GM21367 (cell line): ENCODE data around the gene TP63.

Source experiments
- ATAC-seq: cut with Tn5 transposase; IDR thresholded peaks from one replicate; pipeline ENCODE4 v1.9.1; 2021; ENCODE audit not compliant: unreplicated experiment

TP63 gene

DNA sequence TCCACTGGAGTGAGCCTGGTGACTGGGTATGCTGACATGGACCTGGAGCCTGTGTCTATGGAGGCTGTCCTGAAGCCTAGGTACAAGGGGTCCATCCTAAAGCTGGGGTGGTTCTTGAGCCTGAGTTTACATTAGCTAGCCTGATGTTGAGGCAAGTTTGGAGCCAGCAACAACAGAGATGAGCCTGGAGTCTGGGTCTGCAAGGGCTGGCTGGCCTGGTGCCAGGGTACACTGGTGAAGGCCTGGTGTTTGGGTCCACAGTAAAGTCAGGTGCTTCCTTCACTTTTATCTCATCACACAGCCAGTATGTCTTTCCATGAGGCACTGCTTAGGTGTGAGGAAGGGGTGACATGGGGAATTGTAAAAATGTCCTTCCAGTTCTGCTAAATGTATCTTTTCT lies 49.5 kb downstream of the TP63 start:
- no peak for ATAC-seq

DNA sequence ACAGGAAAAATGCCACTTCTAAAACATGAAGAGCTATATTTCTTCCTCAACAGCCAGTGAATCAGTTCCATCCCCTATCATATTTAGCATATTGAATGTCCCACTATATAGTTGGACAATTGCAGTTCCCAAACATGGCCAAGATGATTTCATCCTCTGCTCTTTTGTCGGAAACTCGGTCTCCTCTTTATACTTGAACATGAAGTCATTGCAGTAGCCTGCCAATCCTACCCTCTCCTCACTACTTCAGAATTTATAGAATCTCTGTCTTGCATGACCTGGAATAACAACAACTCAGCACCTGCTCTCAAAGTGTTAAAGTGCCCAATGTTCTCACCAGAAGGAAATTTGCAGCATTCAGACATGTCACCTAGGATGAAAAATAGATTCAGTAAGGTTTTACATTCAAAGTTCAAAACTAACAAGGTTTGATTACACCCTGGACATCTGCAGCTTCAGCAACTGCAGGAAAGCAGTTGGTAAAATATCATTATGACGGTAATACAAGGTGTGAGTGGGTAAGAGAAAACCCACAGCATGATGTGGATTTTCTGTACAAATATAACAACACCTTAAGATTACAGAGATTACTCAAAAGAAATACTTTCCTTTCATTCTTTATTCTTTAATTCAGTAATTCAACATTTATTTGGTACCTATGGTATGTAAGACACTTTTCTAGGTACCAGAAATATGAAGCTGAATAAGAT lies 52.5 kb downstream of the TP63 start:
- ATAC-seq, result no peak

DNA sequence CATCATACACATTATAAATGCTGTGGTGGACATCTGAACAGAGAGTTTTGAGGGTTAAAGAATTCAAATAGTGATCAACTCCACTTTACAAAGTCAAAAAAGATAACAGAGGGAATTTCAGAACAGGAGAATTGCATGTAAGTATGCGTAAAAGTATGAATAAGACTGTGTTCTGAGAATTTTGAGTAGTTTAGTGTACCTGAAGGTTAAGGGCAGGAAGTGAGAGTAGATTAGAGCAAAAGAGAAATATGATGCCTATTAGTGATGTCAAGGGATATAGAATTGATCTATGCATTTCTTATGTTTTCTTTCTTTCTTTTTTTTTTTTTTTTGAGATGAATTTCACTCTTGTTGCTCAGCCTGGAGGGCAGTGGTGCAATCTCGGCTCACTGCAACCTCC lies 53.1 kb downstream of the TP63 start:
- no peak for ATAC-seq

DNA sequence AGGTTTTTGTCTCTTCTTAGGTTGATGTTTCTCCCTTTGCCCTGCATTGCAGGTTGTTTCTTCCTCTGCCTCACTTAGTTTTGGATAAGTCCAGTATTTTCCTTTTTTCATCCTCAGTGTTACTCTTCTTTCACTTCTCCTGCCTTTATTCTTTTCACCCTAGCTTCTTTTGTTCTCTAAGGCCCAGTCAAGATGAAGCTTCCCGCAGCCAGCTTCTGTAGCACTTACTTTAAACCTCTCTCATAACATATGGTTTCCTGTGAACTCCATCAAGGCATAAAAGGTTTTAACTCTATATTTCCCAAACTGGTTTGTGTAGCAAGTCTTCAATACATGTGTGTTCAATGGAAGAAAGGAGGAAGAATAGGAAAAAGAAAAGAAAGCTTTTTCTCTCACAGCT lies 54.1 kb downstream of the TP63 start:
- ATAC-seq, result no peak

DNA sequence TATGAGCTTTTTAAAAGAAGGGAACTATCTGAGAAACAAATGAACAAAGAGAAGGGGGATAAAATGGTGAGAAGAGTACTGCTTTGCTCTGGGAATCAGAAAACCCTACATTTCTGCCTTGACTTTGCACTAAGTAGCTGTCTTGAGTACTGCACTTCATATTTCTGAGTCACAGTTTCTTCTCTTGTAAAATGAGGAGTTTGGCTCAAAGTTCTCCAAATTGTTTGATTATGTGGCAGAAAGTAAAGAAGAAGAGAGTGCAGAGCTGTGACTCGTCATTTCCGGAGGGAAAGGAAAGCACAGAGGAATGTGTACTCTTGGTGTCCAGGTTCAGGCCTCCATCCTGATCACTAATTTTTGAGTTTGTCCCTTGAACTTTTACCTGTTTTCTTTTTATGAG lies 54.7 kb downstream of the TP63 start:
- ATAC-seq, result no peak

DNA sequence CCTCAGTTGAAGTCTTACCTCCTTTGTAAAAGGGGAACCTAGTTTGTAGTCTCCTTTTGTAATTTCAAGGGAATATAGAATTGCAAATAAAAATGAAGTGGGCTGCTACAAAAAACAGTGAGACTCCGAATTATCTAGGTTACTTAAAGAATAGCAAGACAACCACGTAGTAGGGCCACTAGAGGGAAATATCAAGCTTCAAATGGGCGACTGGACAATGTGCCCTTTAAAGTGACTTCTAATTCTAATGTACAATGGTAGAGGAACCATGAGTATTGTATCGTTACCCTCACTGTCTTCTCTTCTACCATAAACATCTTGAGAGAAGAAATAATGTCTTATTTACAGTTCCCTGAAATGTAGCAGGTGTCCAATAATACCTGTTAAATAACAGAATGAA lies 56.3 kb downstream of the TP63 start:
- no peak for ATAC-seq

DNA sequence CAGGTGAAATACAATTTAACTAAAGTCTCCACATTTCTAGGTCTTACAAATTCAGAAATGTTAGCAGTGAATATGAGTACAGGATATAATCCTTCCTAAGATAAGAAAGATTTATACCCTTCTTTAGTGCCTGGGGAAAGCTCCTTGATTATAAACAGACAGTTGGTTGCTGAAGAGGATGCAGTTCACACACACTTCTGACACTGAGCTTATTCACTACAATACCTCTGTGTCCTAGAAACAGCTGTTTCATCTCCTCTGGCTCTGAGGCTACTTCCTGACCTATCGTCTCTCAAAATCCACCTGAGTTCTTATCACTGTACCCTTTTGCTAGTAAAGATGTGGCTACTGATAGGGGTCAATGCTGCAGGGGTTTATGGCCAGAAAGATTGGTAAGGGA lies 57.1 kb downstream of the TP63 start:
- no peak for ATAC-seq

DNA sequence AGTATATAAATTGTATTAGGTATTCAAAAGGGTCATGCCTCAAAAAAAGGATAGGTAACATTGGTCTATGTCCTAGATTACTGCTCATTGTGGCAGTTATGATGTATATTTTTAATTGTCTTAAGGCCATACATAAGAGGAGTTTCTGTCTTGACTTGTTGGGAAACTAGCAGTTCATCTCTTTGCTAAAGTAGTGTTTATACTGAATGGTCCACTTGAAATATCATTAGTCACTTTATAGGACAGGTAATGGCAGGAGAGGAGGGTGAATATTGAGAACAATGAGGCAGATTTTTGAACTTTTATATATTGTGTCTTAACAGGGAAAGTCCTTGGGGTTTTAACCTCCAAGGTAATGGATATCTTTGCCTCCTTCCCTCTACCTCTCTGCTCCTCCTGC lies 58.4 kb downstream of the TP63 start:
- ATAC-seq, result no peak

DNA sequence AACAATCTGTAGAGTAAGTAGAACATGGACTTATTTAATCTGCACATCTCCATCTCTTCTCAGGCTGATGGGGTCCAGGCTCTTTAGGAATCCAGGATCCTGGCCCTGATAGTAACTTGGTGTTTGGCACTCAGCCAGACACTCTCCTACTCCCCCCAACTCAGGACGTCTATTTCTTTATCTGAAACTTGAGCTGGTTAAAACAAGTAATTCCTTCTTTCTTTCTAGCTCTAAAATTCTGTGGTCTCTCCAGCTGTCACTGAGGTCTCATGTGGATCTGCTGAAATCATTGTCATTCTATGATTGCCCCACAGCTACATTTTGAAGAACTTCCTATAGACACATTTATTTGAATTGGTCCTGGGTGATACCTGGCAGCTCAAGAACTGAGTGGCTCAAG lies 59.0 kb downstream of the TP63 start:
- ATAC-seq, result no peak

DNA sequence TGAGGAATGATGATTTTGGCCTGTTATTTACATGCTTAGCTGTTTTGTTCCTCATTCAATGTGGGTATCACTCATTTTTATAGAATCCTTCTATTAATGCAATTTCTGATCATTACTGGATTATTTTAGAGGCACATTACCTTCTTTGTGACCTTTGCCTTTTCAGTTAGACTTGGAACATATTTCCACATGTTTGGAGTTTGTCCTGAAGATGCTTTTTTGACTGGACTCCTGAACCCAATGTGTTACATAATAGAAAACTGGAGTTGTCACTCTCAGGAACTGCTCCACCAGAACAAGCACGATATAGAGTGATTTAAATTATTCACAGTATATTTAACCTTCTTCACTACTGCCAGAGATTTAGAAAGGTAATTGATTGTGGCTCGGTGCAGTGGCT lies 59.5 kb downstream of the TP63 start:
- no peak for ATAC-seq

DNA sequence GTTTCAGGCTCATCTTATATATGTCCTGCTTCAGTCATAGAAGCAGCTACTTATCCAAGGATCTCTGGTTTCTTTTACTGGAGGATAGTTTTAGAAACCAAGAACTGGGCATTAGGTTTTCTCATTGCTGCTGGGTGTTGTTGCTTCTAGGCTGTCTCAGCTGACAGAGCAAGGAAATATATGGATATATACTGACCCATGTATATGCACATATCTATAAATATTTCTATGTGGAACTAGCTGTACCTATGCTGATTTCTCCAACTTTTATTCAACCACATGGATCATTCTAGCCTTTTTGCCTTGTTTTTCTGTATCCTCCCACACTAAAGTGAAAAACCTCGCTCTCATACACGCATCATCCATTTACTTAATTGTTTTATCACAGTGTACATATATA lies 64.2 kb downstream of the TP63 start:
- ATAC-seq, result no peak

DNA sequence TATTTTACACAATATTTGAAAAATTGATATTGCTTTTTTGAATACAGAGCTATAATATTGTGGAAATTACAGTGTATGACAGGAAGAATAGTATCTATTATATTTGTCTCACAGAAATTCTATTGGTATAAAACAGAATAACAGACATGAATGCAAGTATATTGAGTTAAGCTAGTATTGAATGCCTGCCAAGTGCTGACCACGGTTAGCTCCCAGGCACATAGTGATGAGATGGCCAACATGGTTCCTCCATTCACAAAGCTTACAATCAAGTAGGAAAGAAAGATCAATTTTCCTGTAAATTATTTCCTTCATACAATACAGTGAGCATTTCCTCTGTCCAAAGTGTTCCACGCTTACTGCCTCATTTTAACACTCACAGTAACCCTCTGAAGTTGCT lies 67.6 kb downstream of the TP63 start:
- ATAC-seq, result no peak

DNA sequence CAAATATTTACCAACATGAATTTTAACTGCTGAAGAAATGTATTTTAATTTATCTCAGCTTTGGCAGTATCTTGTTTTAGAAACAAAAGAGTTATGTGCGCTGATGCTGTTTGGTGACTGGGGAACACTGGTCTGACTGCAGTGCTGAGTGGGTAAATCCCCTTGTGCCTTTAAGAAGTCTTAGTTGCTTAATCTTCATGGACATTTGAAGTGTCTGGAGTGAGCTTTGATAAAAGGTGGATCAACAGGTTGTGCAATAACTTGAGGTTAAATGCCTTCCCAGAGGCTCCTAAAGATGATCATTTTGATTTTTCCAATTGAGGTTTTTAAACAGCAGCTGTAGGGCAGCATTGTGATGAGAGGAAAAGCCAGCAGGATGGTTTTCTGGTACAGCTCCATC lies 68.7 kb downstream of the TP63 start:
- no peak for ATAC-seq

DNA sequence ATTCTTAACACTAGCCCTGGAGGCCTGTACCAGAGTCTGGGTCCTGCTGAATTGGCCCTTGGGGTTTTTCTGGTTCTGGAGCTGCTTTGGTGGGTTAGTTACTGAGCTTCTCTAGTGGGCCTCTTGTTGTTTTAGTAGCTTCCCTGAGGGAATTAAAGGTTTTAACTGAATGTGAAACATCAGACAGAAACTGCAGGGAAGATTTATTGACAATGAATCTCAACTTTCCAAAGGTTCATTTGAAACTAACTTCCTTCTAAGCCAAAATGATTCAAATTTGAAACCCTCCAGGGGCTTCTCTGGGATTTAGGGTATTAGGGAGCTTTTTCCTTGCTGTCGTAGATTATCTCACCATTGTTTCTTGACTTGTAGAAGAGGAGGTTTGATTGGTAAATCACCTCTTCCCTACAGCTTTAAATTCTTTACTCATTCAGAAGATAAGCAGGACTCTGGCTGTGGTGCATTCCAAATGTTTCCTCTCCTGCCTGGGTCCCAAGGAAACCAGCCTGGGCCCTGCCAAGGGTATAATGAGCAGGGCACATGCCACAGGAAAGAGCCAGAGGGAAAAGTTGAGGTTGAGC lies 71.0 kb downstream of the TP63 start:
- no peak for ATAC-seq

DNA sequence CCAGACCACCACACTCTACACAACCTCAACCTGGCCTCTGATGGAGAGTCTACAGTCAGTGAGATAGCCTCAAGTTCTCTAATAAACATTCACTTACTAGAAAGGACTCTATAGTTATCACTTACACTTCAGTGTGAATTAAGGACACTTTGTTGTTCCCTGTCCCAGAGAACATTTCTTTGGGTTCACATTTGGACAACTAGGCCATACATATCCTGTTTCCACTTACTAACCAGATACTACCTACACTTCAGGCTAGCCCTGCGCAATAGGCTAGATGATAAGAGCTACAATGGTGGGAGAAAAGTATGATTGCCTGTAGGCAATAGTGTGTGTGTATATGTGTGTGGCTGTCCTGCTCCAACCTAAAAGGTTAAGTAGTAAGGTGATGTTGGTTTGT lies 72.7 kb downstream of the TP63 start:
- ATAC-seq, result no peak

DNA sequence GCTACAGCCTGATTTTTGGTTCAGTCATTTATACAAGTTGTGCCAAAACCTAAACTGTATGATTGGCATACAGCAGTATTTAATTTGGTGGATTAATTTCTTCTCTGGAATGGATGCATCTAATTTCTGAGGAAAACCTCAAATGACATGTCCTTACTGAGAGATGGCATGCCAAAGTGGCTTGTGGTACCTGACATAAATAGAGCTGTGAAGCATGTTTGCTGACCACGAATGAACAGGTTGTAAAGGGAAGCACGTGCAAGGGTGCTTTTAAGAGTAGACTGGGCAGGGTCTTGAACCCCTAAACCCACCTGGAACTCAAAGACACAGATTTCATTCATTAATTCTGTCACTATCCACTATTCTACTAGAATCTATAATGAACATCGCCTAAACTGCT lies 77.2 kb downstream of the TP63 start:
- no peak for ATAC-seq

DNA sequence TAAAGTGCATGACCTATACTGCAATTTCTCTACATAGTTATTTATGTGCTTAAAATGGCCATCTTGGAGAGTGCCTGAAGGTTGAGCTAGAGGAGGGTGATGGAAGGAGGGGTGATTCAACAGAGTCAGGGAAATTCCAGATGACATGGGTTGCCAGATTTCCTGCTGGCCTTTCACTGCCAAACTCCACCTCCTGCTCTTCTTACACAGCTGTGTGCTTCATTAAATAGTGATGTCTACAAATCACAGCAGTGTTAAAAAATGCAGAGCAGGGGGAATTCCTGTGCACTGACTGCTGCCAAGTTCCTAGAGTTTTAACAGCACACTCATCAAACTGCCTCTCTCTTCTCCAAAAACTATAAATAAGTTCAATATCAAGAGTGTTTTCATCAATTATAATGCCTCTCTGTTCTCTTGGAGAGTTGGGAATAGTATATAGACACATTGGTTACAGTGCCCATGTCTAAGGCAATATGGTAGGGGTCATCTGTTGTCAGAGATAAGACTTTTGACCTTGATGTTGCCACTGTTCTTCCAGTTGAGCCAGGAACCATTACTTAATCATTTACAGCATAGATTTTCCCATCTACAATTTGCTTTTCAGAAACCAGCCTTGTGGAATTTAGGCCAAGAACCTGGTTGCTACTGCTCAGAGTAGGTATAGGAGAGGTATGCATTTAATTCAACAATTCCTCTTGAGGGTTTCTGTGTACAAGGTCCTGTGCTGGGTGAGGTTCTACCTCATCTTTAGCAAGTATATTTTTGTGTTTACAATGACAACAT lies 79.6 kb downstream of the TP63 start:
- ATAC-seq, result no peak

DNA sequence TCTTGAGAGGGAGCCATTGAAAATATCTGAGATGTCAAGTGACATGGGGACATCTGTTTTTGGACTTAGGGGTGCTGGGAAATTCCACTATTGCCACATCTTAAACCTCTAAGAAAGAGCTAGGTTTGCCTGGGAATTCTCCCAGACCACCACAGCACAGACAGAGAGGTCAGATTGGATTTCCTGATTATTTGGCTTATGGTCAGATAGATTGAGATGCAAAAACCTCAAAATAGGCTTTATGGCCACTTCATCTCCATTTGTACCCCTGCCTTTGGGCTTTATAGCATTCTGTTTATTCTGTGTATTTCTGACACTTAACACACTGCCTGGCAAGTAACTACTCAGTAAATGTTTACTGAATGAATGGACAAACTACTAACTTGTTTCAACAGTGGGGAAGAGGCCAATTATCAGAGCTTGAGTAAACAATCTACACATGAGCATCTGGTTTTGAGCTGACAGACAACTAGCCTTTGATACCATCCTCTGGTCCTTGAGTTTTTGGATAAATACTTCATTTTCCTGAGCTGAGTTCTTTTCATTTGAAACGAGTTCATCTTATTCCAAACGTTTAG lies 81.8 kb downstream of the TP63 start:
- ATAC-seq, result no peak

DNA sequence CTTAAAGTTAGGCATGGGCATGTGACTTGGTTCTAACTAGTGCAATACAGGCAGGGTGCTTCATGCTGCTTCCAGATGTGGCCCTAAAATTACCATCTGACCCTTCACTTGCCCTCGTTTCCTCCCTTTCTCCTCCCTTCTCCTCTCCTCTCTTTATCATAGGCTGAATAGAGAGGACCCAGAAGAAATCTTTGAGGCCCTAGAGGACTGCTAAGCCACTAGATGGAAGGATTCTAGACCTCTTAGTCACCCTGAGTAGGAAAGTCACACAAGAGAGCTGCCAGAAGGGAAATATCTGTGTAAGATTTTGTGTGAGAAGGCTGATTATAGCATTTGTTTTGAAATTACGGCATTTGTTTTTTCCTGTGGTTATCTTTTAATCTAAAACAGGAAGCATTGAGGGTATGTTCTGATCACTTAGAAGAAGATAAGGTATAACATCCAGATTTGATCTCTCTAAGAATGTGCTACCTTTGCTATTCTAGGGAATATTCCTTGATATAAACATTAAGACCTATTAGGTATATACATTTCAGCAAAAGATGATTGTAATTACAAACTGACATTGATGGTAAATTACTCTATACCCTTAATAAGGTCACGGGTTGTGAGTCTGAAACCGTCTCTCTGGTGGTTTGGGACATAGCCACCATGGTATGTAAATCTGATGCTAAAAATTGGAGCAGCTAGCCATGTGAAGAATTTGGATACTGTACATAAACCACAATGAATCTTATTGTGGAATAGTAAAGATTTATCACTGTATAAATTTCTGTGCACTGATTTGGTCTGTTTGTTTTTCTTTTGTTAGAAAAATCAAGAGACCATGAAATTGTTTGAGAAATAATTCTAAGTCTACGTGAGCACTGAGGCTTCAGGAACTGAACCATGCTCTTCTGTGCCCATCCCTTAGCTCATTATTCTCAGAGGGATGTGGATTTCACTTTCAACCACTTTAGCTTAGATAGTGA lies 84.1 kb downstream of the TP63 start:
- ATAC-seq, result peak; percentile 39

DNA sequence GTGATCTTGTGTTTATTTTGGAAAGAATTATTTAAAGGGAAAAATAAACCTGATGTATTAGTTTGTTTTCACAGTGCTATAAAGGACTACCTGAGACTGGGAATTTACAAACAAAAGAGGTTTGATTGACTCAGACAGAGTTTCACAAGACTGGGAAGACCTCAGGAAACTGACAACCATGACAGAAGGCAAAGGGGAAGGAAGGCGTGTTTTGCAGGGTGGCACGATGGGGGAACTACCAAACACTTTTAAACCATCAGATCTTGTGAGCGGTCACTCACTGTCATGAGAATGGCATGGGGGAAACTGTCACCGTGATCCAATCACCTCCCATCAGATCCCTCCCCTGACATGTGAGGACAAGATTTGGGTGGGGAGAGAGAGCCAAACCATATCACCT lies 87.0 kb downstream of the TP63 start:
- no peak for ATAC-seq
